ENCODE data around the gene TNFRSF14.
"Not testable (repeated sequence)": the region's sequence is repeated elsewhere in the genome, so short reads cannot be mapped to it uniquely, and the experiment has no call there.

TNFRSF14 gene

DNA sequence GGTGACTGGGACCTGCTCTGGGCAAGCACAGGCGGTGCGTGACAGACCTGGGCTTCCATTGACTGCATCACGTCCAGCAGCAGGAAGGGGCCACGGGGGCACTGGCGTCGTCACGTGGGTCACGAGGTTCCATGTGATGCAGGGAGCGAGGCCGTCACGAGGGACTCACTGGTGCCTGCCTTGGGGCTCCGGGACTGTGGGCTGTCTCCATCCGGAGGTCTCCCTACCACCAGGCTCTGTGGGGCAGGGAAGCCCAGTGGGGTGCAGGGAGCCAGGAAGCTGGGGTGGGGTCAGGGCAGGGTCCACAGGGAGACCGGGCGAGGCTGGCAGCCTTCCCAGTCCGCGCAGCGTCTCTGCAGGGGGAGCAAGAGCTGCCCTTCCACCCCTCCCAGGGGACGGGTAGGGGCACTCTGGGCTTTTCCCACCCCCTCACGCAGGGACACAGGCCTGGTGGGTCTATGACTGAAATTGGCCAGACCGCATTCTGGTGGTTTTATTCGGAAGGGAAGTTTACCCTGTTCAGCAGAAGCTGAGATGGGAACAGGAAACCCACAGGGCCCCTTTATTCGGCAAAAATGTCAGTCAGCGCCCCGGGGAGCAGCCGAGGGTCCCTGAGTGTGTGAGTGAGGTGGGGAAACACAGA lies 416 bp upstream of the TNFRSF14 start:
- no peak for DNase-seq

DNA sequence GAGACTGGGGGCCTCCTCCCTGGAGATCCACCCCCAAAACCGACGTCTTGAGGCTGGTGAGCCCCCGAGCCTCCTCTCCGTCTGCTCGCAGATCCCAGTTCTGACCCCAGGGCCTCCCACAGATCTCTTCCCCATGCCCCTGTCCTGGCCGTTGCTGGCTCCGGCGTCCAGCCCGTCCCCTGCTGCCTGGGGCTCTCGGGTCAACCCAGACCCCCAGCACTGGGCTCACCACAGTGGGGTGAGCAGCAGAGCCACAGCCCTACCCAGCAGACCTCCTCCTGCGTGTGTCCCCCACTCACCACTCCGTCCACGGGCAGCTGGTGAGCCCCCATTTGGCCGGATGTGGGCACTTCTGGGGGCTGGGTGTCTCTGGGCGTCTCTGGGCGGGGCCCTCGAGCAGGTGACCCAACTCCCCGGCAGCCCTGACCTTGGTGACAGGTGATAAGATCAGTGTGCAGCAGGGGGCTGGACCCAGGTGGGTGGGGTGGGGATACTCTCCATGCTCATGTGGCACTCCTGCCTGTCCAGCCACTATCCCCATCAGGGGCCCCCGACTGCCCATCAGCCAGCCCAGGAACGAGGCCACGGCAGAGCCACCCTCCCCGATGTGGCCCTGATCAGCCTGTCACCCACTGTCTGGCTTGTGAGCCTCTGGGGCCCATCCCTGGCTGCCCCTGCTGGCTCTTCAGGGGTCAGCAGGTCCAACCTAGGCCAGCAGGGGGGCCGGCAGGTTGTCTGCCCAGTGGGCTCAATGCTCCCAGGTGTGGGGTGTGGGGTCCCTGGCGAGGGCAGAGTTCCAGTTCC lies 709 bp downstream of the TNFRSF14 start:
- DNase-seq, result no peak

- no peak for DNase-seq
These were observed 1.6 kb downstream of the TNFRSF14 start for GRCh38 chr1:2557482-2558400.

- no peak for DNase-seq
These were observed 2.2 kb downstream of the TNFRSF14 start for GRCh38 chr1:2558420-2558819.

GRCh38 chr1:2558861-2559260 lies 2.7 kb downstream of the TNFRSF14 start:
- no peak for DNase-seq

DNA sequence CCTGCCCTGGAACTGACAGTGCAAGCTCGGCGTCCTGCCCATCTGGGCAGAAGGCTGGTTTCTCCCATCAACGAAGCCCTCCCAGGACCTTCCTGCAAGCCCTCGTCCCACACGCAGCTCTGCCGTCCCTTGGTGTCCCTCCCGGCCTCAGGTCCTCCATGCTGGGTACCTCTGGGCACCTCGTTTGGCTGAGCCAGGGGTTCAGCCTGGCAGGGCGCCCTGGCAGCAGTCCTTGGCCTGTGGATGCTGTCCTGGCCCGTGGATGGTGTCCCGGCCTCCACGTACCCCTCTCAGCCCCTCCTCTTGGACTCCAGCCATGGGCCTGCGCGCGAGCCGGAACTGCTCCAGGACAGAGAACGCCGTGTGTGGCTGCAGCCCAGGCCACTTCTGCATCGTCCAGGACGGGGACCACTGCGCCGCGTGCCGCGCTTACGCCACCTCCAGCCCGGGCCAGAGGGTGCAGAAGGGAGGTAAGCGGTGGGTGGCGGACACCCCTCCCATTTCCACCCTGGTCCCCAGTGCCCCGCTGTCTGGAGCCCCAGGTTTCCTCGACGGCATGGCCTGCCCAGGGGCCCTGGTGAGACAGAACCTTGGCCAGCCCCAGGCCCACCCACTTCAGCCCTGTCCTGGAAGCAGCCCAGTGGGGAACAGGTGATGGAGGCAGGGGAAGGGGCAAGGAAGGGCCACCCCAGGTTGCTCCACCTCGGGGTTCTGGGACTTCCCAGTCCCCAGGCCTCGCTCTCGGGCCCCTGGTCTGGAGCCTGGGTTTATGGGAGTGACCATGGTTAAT lies 3.5 kb downstream of the TNFRSF14 start:
- no peak for DNase-seq

DNA sequence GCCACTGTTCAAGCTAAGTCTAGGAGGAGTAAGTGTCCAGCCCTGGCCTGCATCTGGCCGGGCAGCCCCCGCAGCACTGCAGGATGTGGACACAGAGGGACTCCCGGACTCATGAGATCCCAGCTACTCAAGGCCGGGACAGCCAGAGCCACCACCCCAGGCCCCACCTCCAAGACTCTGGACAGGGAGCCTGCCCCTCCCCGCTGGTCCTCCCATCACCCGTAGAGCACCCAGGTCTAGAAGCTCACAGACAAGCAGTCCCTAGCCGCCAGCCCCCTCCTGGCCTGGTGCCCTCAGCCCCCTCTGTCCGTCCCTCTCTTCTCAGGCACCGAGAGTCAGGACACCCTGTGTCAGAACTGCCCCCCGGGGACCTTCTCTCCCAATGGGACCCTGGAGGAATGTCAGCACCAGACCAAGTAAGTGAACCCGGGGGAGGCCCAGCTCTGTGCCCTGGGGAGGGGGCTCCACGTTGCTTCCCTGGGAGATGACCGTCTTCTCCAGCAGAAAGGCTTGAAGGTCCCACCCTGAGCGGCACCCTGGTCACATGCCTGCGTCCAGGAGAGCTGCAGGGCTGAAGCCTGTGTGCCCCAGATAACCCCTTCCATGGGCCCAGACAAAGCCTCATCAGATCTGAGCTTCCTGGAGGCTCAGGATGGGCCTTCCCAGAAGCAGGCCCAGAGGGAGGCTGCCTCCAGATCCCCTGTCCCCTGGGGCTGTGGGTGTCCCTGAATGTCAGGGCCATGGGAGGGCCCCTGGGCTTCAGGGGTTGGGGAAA lies 4.3 kb downstream of the TNFRSF14 start:
- no peak for DNase-seq

DNA sequence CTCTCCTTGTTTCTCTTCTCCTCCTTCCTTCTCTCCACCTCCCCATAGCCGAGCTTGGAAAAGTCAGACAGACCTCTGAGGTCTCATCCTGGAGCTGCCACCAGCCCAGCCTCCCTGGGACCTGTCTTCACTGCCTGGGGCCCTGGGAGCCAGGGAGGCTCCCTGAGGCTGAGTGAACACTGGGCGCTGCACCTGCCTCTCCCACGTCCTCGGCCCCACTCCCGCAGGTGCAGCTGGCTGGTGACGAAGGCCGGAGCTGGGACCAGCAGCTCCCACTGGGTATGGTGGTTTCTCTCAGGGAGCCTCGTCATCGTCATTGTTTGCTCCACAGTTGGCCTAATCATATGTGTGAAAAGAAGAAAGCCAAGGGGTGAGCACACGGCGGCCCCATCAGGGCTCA lies 5.3 kb downstream of the TNFRSF14 start:
- no peak for DNase-seq

DNA sequence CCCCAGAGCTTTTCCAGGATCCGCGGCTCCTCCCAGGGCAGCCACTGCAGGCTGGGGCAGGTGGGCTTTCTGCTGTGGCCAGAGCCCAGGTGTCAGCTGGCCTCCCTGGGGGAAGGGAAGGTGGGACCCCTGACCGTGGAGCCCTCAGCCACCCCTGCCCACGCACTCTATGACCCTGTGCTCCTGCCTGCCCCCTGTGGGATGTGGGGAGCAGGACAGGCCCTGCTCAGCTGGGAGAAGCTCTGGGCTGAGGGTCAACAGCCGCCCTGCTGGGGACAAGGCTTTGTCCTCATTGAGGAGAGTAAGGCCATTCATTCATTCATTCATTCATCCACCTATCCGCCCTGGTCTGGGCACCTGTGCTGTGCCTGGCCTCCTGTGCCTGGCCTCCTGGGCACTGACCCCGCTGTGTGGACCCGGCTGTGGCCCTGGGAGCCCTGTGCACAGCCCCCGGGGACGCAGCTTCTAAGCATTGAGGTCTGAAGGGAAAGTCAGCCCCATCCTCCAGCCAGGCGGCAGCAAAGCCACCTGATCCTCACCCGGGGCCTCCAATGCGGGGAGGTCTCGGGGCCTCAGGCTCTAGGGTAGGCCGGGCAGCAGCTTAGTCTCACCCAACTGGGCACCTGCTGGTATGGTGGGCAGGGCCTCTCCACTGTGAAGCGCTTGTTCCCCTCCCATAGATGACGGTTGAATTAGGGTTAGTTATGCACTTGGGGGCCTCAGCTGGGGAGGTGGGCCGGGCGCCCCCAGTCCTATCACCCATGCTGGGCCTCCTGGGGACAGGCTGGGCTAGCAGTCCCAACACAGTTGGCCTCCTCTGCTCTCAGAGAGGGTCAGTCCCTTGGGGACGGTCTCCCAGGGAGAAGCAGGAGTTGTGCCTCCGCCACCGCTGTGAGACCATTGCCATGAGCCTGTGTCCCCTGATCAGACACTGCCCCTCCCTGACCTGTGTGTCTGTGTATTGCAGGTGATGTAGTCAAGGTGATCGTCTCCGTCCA lies 6.0 kb downstream of the TNFRSF14 start:
- DNase-seq, result no peak

DNA sequence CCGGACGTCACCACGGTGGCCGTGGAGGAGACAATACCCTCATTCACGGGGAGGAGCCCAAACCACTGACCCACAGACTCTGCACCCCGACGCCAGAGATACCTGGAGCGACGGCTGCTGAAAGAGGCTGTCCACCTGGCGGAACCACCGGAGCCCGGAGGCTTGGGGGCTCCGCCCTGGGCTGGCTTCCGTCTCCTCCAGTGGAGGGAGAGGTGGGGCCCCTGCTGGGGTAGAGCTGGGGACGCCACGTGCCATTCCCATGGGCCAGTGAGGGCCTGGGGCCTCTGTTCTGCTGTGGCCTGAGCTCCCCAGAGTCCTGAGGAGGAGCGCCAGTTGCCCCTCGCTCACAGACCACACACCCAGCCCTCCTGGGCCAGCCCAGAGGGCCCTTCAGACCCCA lies 7.0 kb downstream of the TNFRSF14 start:
- no peak for DNase-seq

DNA sequence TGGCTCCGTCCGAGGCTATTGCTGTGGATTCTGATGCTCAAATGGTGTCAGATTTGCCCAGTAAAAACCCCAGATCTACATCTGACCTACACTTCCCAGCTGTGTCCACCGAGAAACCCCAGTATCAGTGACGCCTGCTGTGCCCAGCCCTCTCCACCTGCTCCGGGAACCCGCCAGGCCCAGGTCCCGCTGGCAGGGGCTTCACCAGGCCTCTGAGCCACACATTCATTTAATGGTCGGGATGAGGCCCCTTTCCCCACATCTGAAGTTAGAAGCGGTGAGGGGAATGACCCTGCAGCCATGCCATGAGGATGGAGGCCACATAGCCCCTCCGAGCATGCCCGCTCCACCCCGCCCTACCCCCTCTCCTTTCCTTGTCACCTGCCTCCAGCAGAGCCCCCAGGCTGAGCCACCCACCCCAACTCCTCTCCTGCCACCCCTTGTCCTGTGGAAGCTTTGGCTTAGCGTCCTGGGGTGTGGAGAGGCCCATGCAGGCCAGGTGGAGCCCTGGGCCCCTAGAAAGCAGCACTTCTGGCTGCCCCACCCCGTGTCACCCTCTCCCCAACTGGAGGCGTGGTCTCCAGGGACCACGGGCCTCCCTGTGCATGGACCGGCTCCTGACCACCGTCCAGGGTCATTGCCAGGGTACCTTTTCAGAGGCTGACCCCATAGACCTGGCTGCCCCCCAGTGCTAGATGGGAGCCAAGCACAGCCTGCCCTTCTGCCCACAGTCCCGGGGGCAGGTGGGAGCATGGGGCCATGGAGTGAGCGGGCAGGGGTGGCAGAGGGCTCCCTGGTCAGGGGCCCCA lies 8.0 kb downstream of the TNFRSF14 start:
- DNase-seq, result no peak

DNA sequence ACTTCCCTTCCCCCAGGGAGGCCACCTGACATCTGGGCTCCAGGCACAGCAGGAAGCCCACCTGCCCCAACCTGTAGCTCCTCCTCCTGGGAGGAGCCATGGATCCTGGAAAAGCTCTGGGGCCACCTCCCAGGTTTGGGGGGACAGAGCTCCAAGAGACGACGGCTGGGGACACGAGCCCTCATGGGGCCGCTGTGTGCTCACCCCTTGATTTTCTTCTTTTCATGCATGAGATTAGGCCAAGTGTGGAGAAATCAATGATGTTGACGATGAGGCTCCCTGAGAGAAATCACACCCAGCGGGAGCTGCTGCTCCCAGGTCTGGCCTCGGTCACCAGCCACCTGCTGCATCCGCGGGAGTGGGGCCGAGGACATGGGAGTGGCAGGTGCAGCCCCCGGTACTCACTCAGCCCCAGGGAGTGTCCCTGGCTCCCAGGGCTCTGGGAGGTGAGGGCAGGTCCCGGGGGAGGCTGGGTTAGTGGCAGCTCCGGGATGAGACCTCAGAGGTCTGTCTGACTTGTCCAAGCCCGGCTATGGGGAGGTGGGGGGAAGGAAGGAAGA lies 8.7 kb downstream of the TNFRSF14 start:
- no peak for DNase-seq

- no peak for DNase-seq
These were observed 10.2 kb downstream of the TNFRSF14 start for GRCh38 chr1:2566101-2567045.

DNA sequence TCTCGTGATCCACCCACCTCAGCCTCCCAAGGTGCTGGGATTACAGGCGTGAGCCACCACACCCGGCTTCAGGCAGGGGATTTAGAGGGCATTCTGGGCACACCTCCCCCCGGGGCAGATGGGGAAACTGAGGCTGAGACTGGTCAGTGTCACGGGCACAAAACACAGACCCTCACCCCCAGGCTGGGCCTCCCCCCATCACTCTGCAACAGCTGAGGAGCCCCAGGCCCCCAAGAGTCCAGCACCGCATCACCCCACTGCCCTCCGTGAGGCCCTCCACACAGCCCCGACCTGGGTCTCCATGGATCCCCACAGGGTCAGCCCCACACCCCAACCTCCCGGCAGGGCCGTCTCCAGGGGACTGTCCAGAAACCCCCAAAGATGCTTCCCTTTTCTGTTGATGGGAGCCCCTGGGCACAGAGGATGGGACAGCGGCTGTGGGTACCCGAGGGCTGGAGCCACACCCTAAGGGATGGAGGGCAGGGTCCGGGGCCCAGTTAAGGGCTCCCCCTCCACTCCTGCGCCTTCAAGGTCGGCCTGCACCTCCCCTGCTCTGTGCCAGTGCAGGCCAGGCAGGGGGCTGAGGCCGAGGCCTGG lies 11.0 kb downstream of the TNFRSF14 start:
- DNase-seq, result no peak

- DNase-seq, result not testable (repeated sequence)
These were observed 12.1 kb downstream of the TNFRSF14 start for GRCh38 chr1:2568187-2568816.

- DNase-seq, result no peak
These were observed 12.9 kb downstream of the TNFRSF14 start for GRCh38 chr1:2569060-2569459.

DNA sequence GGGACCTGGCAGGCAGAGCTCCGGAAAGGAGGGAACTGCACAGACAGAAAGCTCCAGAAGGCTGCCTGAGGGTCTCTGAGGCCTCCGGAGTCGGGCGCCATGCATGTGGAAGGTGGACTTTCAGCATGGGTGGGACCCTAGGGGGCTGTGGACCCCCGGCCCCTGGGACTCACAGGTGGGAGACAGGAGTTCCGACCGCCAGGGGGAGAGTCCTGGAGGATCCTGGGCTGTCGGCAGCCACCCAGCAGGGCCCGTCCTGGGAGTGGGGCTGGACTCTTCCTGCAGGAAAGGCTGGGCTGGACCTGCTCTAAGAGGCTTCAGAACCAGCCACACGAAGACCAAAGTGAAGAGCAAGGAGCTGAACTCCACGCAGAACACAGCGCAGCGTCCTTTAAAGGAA lies 13.5 kb downstream of the TNFRSF14 start:
- not testable (repeated sequence) for DNase-seq
